ENCODE results near the gene LRMDA. TPM values are rescaled to one million over a fixed set of nuclear protein-coding genes. Genes with fewer than 3 reads are reported as not detected.
A peak's percentile ranks its signal among the peaks of the same experiment; 100 is the strongest.

LRMDA gene
- total RNA-seq, 1 donor from 2014 or later = 29.9 TPM

- Histone ChIP-seq H3K27me3 (ENCODE audit: low read depth) (no peaks in the 10 kb centered on the region), H3K4me1 (peaks cover 30% of the 10 kb centered on the region), H3K36me3 (no peaks in the 10 kb centered on the region), H3K4me3 (no peak overlapping the region), H3K9me3 (no peaks in the 10 kb centered on the region), H3K27ac (no peak overlapping the region)
- no peak for TF ChIP-seq CTCF (IDR thresholded peaks at IDR 0.05)
- peak in 1 of 2 donors; percentile 37 for ATAC-seq
- no peak for DNase-seq
- intact Hi-C loops (cut with DNase I) = no loop called here
Observed at GRCh38 chr10:75542906-75543305, 111.5 kb downstream of the LRMDA start.

- no peaks in the 10 kb centered on the region for H3K27me3 ChIP-seq (ENCODE audit: low read depth)
- peak in 1 of 2 donors; percentile 48 for ATAC-seq
- no peak for DNase-seq
- intact Hi-C loops (cut with DNase I) = no loop called here
- H3K4me3 ChIP-seq = no peak overlapping the region
- H3K4me1 ChIP-seq = peaks cover 38% of the 10 kb centered on the region
- TF ChIP-seq CTCF (IDR thresholded peaks at IDR 0.05) = no peak
- H3K36me3 ChIP-seq = no peaks in the 10 kb centered on the region
- no peaks in the 10 kb centered on the region for H3K9me3 ChIP-seq
- H3K27ac ChIP-seq = no peak overlapping the region
Observed at GRCh38 chr10:75544386-75544785, 113.0 kb downstream of the LRMDA start.

GRCh38 chr10:75544993-75545706 lies 113.7 kb downstream of the LRMDA start:
- intact Hi-C loops (cut with DNase I) = no loop called here
- H3K27ac ChIP-seq = no peak overlapping the region

GRCh38 chr10:75546004-75546403 lies 114.6 kb downstream of the LRMDA start:
- TF ChIP-seq CTCF (IDR thresholded peaks at IDR 0.05) = no peak
- no peak for DNase-seq

More at GRCh38 chr10:75544993-75545706, 113.7 kb downstream of the LRMDA start:
- H3K27me3 ChIP-seq (ENCODE audit: low read depth) = no peaks in the 10 kb centered on the region
- H3K9me3 ChIP-seq = no peaks in the 10 kb centered on the region
- ATAC-seq (no peak), DNase-seq (no peak)
- peaks cover 38% of the 10 kb centered on the region for H3K4me1 ChIP-seq
- no peaks in the 10 kb centered on the region for H3K36me3 ChIP-seq
- no peak overlapping the region for H3K4me3 ChIP-seq
- TF ChIP-seq CTCF (IDR thresholded peaks at IDR 0.05) = no peak

GRCh38 chr10:75547391-75548298 lies 116.2 kb downstream of the LRMDA start:
- H3K4me3 ChIP-seq = no peak overlapping the region
- intact Hi-C loops (cut with DNase I) = no loop called here
- no peaks in the 10 kb centered on the region for H3K36me3 ChIP-seq
- no peaks in the 10 kb centered on the region for H3K9me3 ChIP-seq
- no peaks in the 10 kb centered on the region for H3K27me3 ChIP-seq (ENCODE audit: low read depth)
- DNase-seq = no peak
- peak; percentile 31 to 39 for ATAC-seq
- H3K27ac ChIP-seq = no peak overlapping the region
- TF ChIP-seq CTCF (IDR thresholded peaks at IDR 0.05) = no peak
- H3K4me1 ChIP-seq = peaks cover 36% of the 10 kb centered on the region

More at GRCh38 chr10:75546004-75546403, 114.6 kb downstream of the LRMDA start:
- H3K27me3 ChIP-seq (ENCODE audit: low read depth) = no peaks in the 10 kb centered on the region
- intact Hi-C loops (cut with DNase I) = no loop called here
- no peak for ATAC-seq
- H3K27ac ChIP-seq = no peak overlapping the region
- peaks cover 38% of the 10 kb centered on the region for H3K4me1 ChIP-seq
- no peaks in the 10 kb centered on the region for H3K36me3 ChIP-seq
- H3K9me3 ChIP-seq = no peaks in the 10 kb centered on the region
- H3K4me3 ChIP-seq = no peak overlapping the region
